Natural killer cell (primary cell): ENCODE data around the gene SLC5A10. TPM values are rescaled to one million over a fixed set of nuclear protein-coding genes. Genes with fewer than 3 reads are reported as not detected.

Source experiments
- ATAC-seq, 3 donors: fragments of 150-1000 bp in 2 of 3; fragments of 200-7000 bp in 1 of 3; cut with Tn5 transposase; 1 replicate in 1 of 3; 2 replicates in 2 of 3; pipeline ENCODE4 v1.10.0; 2021; ENCODE audit warnings: mild to moderate bottlenecking in 2 of 3, moderate library complexity in 2 of 3
- DNase-seq, 2 donors: peaks; one replicate each; pipeline versions ENCODE4 v3.0.0 to v3.0.0-alpha.2; 2013 to 2021; ENCODE audit warnings: mixed read lengths in 1 of 2
- H3K27ac ChIP-seq: one replicate; pipeline ENCODE4 v1.5.1; 2013; ENCODE audit warnings: mild to moderate bottlenecking, low read length
- H3K27me3 ChIP-seq: one replicate; pipeline ENCODE4 v1.6.1; 2013; ENCODE audit warnings: low read length; ENCODE audit not compliant: control insufficient read depth, insufficient read depth
- H3K36me3 ChIP-seq: one replicate; pipeline ENCODE4 v1.6.1; 2013; ENCODE audit warnings: low read length; ENCODE audit not compliant: control insufficient read depth, insufficient read depth
- H3K4me1 ChIP-seq: one replicate; pipeline ENCODE4 v1.6.1; 2013; ENCODE audit warnings: low read length; ENCODE audit not compliant: control insufficient read depth, insufficient read depth
- H3K4me3 ChIP-seq: one replicate; pipeline ENCODE4 v1.5.1; 2013; ENCODE audit warnings: low read length
- H3K9me3 ChIP-seq: one replicate; pipeline ENCODE4 v1.6.1; 2013; ENCODE audit warnings: low read length; ENCODE audit not compliant: control insufficient read depth, insufficient read depth
- H3K27ac Mint-ChIP-seq, 2 donors: one replicate each; pipeline ENCODE4 v1.8.0; 2022; ENCODE audit warnings: mild to moderate bottlenecking in 2 of 2, mixed read lengths in 2 of 2, moderate library complexity in 1 of 2
- H3K27me3 Mint-ChIP-seq, 2 donors: one replicate each; pipeline ENCODE4 v1.8.0; 2022; ENCODE audit warnings: low read depth in 2 of 2, mixed read lengths in 2 of 2
- H3K36me3 Mint-ChIP-seq: one replicate; pipeline ENCODE4 v1.8.0; 2022; ENCODE audit warnings: mixed read lengths
- H3K4me1 Mint-ChIP-seq, 2 donors: one replicate each; pipeline ENCODE4 v1.8.0; 2022; ENCODE audit warnings: mixed read lengths in 2 of 2
- H3K4me3 Mint-ChIP-seq: one replicate; pipeline ENCODE4 v1.8.0; 2022; ENCODE audit warnings: mild to moderate bottlenecking, moderate library complexity, mixed read lengths
- H3K9me3 Mint-ChIP-seq, 2 donors: one replicate each; pipeline ENCODE4 v1.8.0; 2022; ENCODE audit warnings: mixed read lengths in 2 of 2
- WGBS: methylation state at CpG from one replicate; pipeline ENCODE4 v1.1.7; 2013; ENCODE audit warnings: missing lambda C conversion rate; ENCODE audit not compliant: insufficient coverage; 5-methylcytosine and 5-hydroxymethylcytosine counted together
- intact Hi-C: fragments of 100-400 bp; cut with micrococcal nuclease; formaldehyde crosslinking; loops from one replicate; pipeline ENCODE4 v1.14.2; 2022
- total RNA-seq, 4 donors: library from RNA; stranded (reverse); fragments of 120-200 nt in 1 of 4; gene quantifications; one replicate each; pipeline versions ENCODE4 v1.2.3 to v1.2.4, GENCODE V29; 2013 to 2022
- TF ChIP-seq, protein P1 (sequence below): fragments of 200-600 bp; IDR thresholded peaks from one replicate; pipeline ENCODE4 v1.8.0; 2022; ENCODE audit warnings: antibody characterized with exemption

Gene SLC5A10
- total RNA-seq, 3 donors from 2014 or later (not counting 1 experiment from before 2014, with no cell fraction given): 0.28 TPM; not detected in 2

DNA sequence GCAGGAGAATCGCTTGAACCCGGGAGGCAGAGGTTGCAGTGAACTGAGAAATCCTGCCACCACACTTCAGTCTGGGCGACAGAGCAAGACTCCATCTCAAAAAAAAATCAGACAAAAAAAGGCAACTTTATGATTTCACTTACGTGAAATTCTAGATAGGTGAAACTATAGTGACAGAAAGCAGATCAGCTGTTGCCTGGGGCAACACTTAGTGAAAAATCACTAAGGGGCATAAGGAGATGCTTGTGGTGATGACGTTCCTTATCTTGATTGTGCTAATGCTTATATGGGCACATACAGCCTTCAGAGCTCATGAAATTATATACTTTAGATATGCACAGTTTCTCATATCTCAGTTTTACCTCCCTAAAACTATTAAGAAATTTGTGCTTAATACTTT, 41.6 kb upstream of the SLC5A10 start:
- peaks cover 28% of the 10 kb centered on the region for H3K36me3 Mint-ChIP-seq
- intact Hi-C loops: no loop called here
- H3K4me1 Mint-ChIP-seq: peaks cover 0 to 4% of the 10 kb centered on the region in 2 donors
- Histone ChIP-seq H3K27me3 (no peaks in the 10 kb centered on the region), H3K4me1 (no peaks in the 10 kb centered on the region), H3K9me3 (no peaks in the 10 kb centered on the region), H3K27ac (no peak overlapping the region), H3K36me3 (peaks cover 36% of the 10 kb centered on the region), H3K4me3 (no peak overlapping the region)
- no peaks in the 10 kb centered on the region for H3K9me3 Mint-ChIP-seq
- H3K27me3 Mint-ChIP-seq: peaks cover 0 to 2% of the 10 kb centered on the region in 2 donors
- WGBS: 92% methylated on average over 5 of the region's 5 CpGs
- H3K27ac Mint-ChIP-seq: no peak overlapping the region
- no peak overlapping the region for H3K4me3 Mint-ChIP-seq
- ATAC-seq (no peak), DNase-seq (no peak)
- TF ChIP-seq, protein P1, sequence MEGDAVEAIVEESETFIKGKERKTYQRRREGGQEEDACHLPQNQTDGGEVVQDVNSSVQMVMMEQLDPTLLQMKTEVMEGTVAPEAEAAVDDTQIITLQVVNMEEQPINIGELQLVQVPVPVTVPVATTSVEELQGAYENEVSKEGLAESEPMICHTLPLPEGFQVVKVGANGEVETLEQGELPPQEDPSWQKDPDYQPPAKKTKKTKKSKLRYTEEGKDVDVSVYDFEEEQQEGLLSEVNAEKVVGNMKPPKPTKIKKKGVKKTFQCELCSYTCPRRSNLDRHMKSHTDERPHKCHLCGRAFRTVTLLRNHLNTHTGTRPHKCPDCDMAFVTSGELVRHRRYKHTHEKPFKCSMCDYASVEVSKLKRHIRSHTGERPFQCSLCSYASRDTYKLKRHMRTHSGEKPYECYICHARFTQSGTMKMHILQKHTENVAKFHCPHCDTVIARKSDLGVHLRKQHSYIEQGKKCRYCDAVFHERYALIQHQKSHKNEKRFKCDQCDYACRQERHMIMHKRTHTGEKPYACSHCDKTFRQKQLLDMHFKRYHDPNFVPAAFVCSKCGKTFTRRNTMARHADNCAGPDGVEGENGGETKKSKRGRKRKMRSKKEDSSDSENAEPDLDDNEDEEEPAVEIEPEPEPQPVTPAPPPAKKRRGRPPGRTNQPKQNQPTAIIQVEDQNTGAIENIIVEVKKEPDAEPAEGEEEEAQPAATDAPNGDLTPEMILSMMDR: no peak

DNA sequence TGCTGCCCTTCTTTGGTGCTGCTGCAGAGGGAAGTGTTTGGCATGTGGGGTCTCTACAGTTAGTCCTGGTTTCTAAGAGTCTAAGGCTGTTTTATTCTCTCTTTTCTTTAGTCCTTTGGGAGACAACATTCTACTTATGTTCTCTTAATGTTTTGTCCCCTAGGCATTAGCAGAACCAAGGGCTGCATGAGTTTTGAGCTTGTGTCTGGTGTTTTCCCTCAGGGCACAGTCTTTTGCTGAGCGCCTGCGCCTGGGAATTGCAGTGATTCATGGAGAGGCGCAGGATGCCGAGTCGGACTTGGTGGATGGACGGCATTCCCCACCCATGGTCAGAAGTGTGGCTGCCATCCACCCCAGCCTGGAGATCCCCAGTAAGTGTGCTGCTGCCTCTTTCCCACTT, 41.1 kb upstream of the SLC5A10 start:
- H3K9me3 Mint-ChIP-seq: no peaks in the 10 kb centered on the region
- Histone ChIP-seq H3K27ac (no peak overlapping the region), H3K36me3 (peaks cover 38% of the 10 kb centered on the region), H3K4me1 (no peaks in the 10 kb centered on the region), H3K4me3 (no peak overlapping the region), H3K27me3 (no peaks in the 10 kb centered on the region), H3K9me3 (no peaks in the 10 kb centered on the region)
- no peak for ATAC-seq
- over 99% methylated on average over 6 of the region's 6 CpGs for WGBS
- DNase-seq: no peak
- intact Hi-C loops: no loop called here
- no peak overlapping the region for H3K27ac Mint-ChIP-seq
- H3K4me1 Mint-ChIP-seq: peaks cover 0 to 4% of the 10 kb centered on the region in 2 donors
- peaks cover 28% of the 10 kb centered on the region for H3K36me3 Mint-ChIP-seq
- peaks cover 0 to 2% of the 10 kb centered on the region in 2 donors for H3K27me3 Mint-ChIP-seq
- TF ChIP-seq, protein P1: no peak
- no peak overlapping the region for H3K4me3 Mint-ChIP-seq

DNA sequence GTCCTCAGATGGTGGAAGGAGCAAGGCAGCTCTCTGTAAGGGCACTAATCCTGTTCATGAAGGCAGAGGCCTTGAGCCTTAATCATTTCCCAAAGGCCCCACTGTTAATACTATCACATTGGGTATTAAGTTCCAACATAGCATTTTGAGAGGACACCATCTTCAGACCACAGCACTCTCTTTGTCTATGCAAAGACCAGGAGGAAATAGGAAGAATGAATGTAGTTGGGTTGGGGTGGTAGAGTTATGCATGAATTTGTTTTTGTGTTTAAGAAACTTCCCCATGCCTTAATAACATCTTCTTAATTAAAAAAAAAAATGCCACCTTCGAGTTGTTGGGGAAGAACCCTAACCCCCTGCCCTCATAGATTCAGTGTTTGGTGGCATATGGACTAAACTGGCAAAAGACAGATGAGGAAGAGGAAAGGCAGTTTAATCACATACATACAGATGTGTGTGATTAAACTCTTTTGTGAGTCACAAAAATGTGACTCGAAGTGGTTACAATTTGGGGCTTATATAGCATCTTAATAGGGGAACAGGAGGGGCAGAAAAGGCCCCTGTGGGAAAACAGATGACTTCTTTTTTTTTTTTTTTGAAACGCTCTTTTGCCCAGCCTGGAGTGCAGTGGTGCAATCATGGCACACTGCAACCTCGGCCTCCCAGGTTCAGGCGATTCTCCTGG, 35.0 kb upstream of the SLC5A10 start:
- H3K4me3 Mint-ChIP-seq: no peak overlapping the region
- no peaks in the 10 kb centered on the region for H3K27me3 Mint-ChIP-seq
- H3K36me3 Mint-ChIP-seq: peaks cover 7% of the 10 kb centered on the region
- TF ChIP-seq, protein P1: no peak
- Histone ChIP-seq H3K36me3 (peaks cover 34% of the 10 kb centered on the region), H3K9me3 (no peaks in the 10 kb centered on the region), H3K27ac (no peak overlapping the region), H3K4me3 (no peak overlapping the region), H3K4me1 (peaks cover 8% of the 10 kb centered on the region), H3K27me3 (no peaks in the 10 kb centered on the region)
- 31% methylated on average over 3 of the region's 5 CpGs for WGBS
- ATAC-seq (no peak), DNase-seq (no peak)
- no peaks in the 10 kb centered on the region for H3K9me3 Mint-ChIP-seq
- intact Hi-C loops: no loop called here
- no peak overlapping the region for H3K27ac Mint-ChIP-seq
- peaks cover 20 to 30% of the 10 kb centered on the region in 2 donors for H3K4me1 Mint-ChIP-seq
